EL (cell line): ENCODE measurements around the gene SCRN1.

Source experiments
- DNase-seq: peaks from one replicate; pipeline ENCODE4 v3.0.0-alpha.2; 2016

SCRN1 gene

GRCh38 chr7:29885626-29886025 is 104.0 kb downstream of the SCRN1 start:
- no peak for DNase-seq

GRCh38 chr7:29884399-29885272 is 105.0 kb downstream of the SCRN1 start:
- DNase-seq, result no peak

- no peak for DNase-seq
These were observed 105.9 kb downstream of the SCRN1 start for GRCh38 chr7:29883462-29884398.

- DNase-seq, result no peak
These were observed 107.1 kb downstream of the SCRN1 start for GRCh38 chr7:29882481-29882880.

GRCh38 chr7:29881724-29882123 is 107.9 kb downstream of the SCRN1 start:
- no peak for DNase-seq

- peak; percentile 23 for DNase-seq
These were observed 110.0 kb downstream of the SCRN1 start for GRCh38 chr7:29879609-29880008.

- DNase-seq, result peak; percentile 54
These were observed 111.4 kb downstream of the SCRN1 start for GRCh38 chr7:29878081-29878688.

GRCh38 chr7:29877196-29877595 is 112.4 kb downstream of the SCRN1 start:
- DNase-seq, result no peak

GRCh38 chr7:29875741-29876140 is 113.9 kb downstream of the SCRN1 start:
- DNase-seq, result no peak

GRCh38 chr7:29873644-29874294 is 115.8 kb downstream of the SCRN1 start:
- DNase-seq, result no peak

GRCh38 chr7:29871787-29872398 is 117.7 kb downstream of the SCRN1 start:
- DNase-seq, result peak; percentile 53
